ENCODE measurements around the gene ATXN1. TPM values are rescaled to one million over a fixed set of nuclear protein-coding genes. Genes with fewer than 3 reads are reported as not detected.

Gene ATXN1
- total RNA-seq, 1 donor from 2014 or later, result 70.0 TPM

- intact Hi-C loops (cut with micrococcal nuclease), result loop anchor here (2.0 to 10.0 kb wide), 2 partner anchors 14 to 352 kb away; no protein-coding TSS in a partner anchor
- peak; percentile 55 for DNase-seq
- H3K36me3 Mint-ChIP-seq (ENCODE audit: low read depth), result peaks cover 44% of the 10 kb centered on the region
- H3K27me3 Mint-ChIP-seq, result no peaks in the 10 kb centered on the region
- H3K27ac Mint-ChIP-seq, result peak overlapping the region; percentile 68
- no peaks in the 10 kb centered on the region for H3K9me3 Mint-ChIP-seq
- H3K4me3 Mint-ChIP-seq, result peak overlapping the region; percentile 37
- peaks cover 88% of the 10 kb centered on the region for H3K4me1 Mint-ChIP-seq
These were observed 274.6 kb downstream of the ATXN1 start for GRCh38 chr6:16486661-16487060.

GRCh38 chr6:16483315-16483875 lies 277.9 kb downstream of the ATXN1 start:
- Mint-ChIP-seq H3K4me1 (peaks cover 85% of the 10 kb centered on the region), H3K4me3 (peak overlapping the region; percentile 64), H3K27ac (peak overlapping the region; percentile 99), H3K9me3 (no peaks in the 10 kb centered on the region), H3K36me3 (ENCODE audit: low read depth) (peaks cover 59% of the 10 kb centered on the region), H3K27me3 (no peaks in the 10 kb centered on the region)
- DNase-seq, result peak; percentile 87
- intact Hi-C loops (cut with micrococcal nuclease), result loop anchor here (1.0 to 10.0 kb wide), 10 partner anchors 8 to 349 kb away; no protein-coding TSS in a partner anchor

GRCh38 chr6:16482702-16483314 lies 278.5 kb downstream of the ATXN1 start:
- Mint-ChIP-seq H3K4me3 (peak overlapping the region; percentile 64), H3K4me1 (peaks cover 83% of the 10 kb centered on the region), H3K36me3 (ENCODE audit: low read depth) (peaks cover 58% of the 10 kb centered on the region), H3K27ac (peak overlapping the region; percentile 99), H3K9me3 (no peaks in the 10 kb centered on the region), H3K27me3 (no peaks in the 10 kb centered on the region)
- intact Hi-C loops (cut with micrococcal nuclease), result loop anchor here (1.0 to 10.0 kb wide), 10 partner anchors 8 to 348 kb away; no protein-coding TSS in a partner anchor
- DNase-seq, result no peak

GRCh38 chr6:16481697-16482399 lies 279.4 kb downstream of the ATXN1 start:
- DNase-seq, result peak; percentile 92
- Mint-ChIP-seq H3K4me3 (peak overlapping the region; percentile 54), H3K36me3 (ENCODE audit: low read depth) (peaks cover 65% of the 10 kb centered on the region), H3K4me1 (peaks cover 82% of the 10 kb centered on the region), H3K9me3 (peaks cover 4% of the 10 kb centered on the region), H3K27me3 (no peaks in the 10 kb centered on the region), H3K27ac (peak overlapping the region; percentile 99)
- intact Hi-C loops (cut with micrococcal nuclease), result loop anchor here (2.0 to 10.0 kb wide), 7 partner anchors 61 to 347 kb away; no protein-coding TSS in a partner anchor

- intact Hi-C loops (cut with micrococcal nuclease), result loop anchor here (2.0 to 10.0 kb wide), 3 partner anchors 191 to 346 kb away; no protein-coding TSS in a partner anchor
- H3K9me3 Mint-ChIP-seq, result peaks cover 8% of the 10 kb centered on the region
- peak; percentile 75 for DNase-seq
- H3K4me1 Mint-ChIP-seq, result peaks cover 79% of the 10 kb centered on the region
- peaks cover 61% of the 10 kb centered on the region for H3K36me3 Mint-ChIP-seq (ENCODE audit: low read depth)
- H3K27me3 Mint-ChIP-seq, result no peaks in the 10 kb centered on the region
- peak overlapping the region; percentile 54 for H3K4me3 Mint-ChIP-seq
- H3K27ac Mint-ChIP-seq, result peak overlapping the region; percentile 99
These were observed 280.3 kb downstream of the ATXN1 start for GRCh38 chr6:16480763-16481560.

GRCh38 chr6:16477367-16478149 lies 283.7 kb downstream of the ATXN1 start:
- no peak for DNase-seq
- Mint-ChIP-seq H3K27me3 (no peaks in the 10 kb centered on the region), H3K9me3 (peaks cover 16% of the 10 kb centered on the region), H3K4me3 (no peak overlapping the region), H3K36me3 (ENCODE audit: low read depth) (peaks cover 58% of the 10 kb centered on the region), H3K27ac (peak overlapping the region; percentile 64), H3K4me1 (peaks cover 72% of the 10 kb centered on the region)
- intact Hi-C loops (cut with micrococcal nuclease), result no loop called here

- intact Hi-C loops (cut with micrococcal nuclease), result no loop called here
These were observed 284.4 kb downstream of the ATXN1 start for GRCh38 chr6:16476861-16477260.

GRCh38 chr6:16475494-16475781 lies 285.8 kb downstream of the ATXN1 start:
- H3K27me3 Mint-ChIP-seq, result no peaks in the 10 kb centered on the region
- H3K4me3 Mint-ChIP-seq, result no peak overlapping the region
- H3K27ac Mint-ChIP-seq, result peak overlapping the region; percentile 88
- H3K4me1 Mint-ChIP-seq, result peaks cover 68% of the 10 kb centered on the region
- peaks cover 52% of the 10 kb centered on the region for H3K36me3 Mint-ChIP-seq (ENCODE audit: low read depth)
- peaks cover 16% of the 10 kb centered on the region for H3K9me3 Mint-ChIP-seq
- no peak for DNase-seq
- intact Hi-C loops (cut with micrococcal nuclease), result loop anchor here (1.0 to 2.0 kb wide), 6 partner anchors 8 to 57 kb away; no protein-coding TSS in a partner anchor

More at GRCh38 chr6:16476861-16477260, 284.4 kb downstream of the ATXN1 start:
- Mint-ChIP-seq H3K27me3 (no peaks in the 10 kb centered on the region), H3K27ac (peak overlapping the region; percentile 64), H3K4me1 (peaks cover 70% of the 10 kb centered on the region), H3K4me3 (no peak overlapping the region), H3K36me3 (ENCODE audit: low read depth) (peaks cover 56% of the 10 kb centered on the region), H3K9me3 (peaks cover 16% of the 10 kb centered on the region)
- DNase-seq, result no peak

GRCh38 chr6:16474772-16475493 lies 286.3 kb downstream of the ATXN1 start:
- Mint-ChIP-seq H3K27ac (peak overlapping the region; percentile 88), H3K36me3 (ENCODE audit: low read depth) (peaks cover 51% of the 10 kb centered on the region), H3K9me3 (peaks cover 16% of the 10 kb centered on the region), H3K4me3 (peak overlapping the region; percentile 41), H3K27me3 (no peaks in the 10 kb centered on the region), H3K4me1 (peaks cover 67% of the 10 kb centered on the region)
- intact Hi-C loops (cut with micrococcal nuclease), result loop anchor here (1.0 to 2.0 kb wide), 6 partner anchors 8 to 58 kb away; no protein-coding TSS in a partner anchor
- DNase-seq, result peak; percentile 70

GRCh38 chr6:16473908-16474771 lies 287.1 kb downstream of the ATXN1 start:
- peak; percentile 80 for DNase-seq
- H3K4me1 Mint-ChIP-seq, result peaks cover 65% of the 10 kb centered on the region
- intact Hi-C loops (cut with micrococcal nuclease), result loop anchor here (2.0 kb wide), 4 partner anchors 13 to 59 kb away; no protein-coding TSS in a partner anchor
- H3K4me3 Mint-ChIP-seq, result peak overlapping the region; percentile 41
- H3K27me3 Mint-ChIP-seq, result no peaks in the 10 kb centered on the region
- H3K36me3 Mint-ChIP-seq (ENCODE audit: low read depth), result peaks cover 50% of the 10 kb centered on the region
- peaks cover 16% of the 10 kb centered on the region for H3K9me3 Mint-ChIP-seq
- peak overlapping the region; percentile 88 for H3K27ac Mint-ChIP-seq

GRCh38 chr6:16473184-16473907 lies 287.9 kb downstream of the ATXN1 start:
- Mint-ChIP-seq H3K27me3 (no peaks in the 10 kb centered on the region), H3K36me3 (ENCODE audit: low read depth) (peaks cover 46% of the 10 kb centered on the region), H3K9me3 (peaks cover 16% of the 10 kb centered on the region), H3K4me3 (peak overlapping the region; percentile 64), H3K27ac (peak overlapping the region; percentile 88), H3K4me1 (peaks cover 66% of the 10 kb centered on the region)
- intact Hi-C loops (cut with micrococcal nuclease), result loop anchor here (2.0 kb wide), 1 partner anchor 13 kb away; no protein-coding TSS in a partner anchor
- peak; percentile 71 for DNase-seq
